ENCODE data around the gene INPP5J. TPM values are rescaled to one million over a fixed set of nuclear protein-coding genes. Genes with fewer than 3 reads are reported as not detected.

The INPP5J gene
- total and polyA plus RNA-seq, 2 of the 13 experiments (the other 11 are each of a cell fraction or from before 2014, with no cell fraction given) = 0.24 to 1.1 TPM

- TF ChIP-seq ZNF414 (CRISPR knock-in tag; IDR thresholded peaks at IDR 0.05) = no peak
- no peak for TF ChIP-seq HNF1A (IDR thresholded peaks at IDR 0.05; ENCODE audit: low read depth)
- no peak for TF ChIP-seq HNF1A (CRISPR knock-in tag; IDR thresholded peaks at IDR 0.05; ENCODE audit: borderline replicate concordance)
- TF ChIP-seq POGK (CRISPR knock-in tag; conservative IDR thresholded peaks at IDR 0.05) = no peak
- TF ChIP-seq ZNF326 (CRISPR knock-in tag; IDR thresholded peaks at IDR 0.05; ENCODE audit: borderline replicate concordance) = no peak
- no peak for TF ChIP-seq SAFB2 (CRISPR knock-in tag; IDR thresholded peaks at IDR 0.05; ENCODE audit: borderline replicate concordance, low read depth)
- no peak for TF ChIP-seq ZNF280B (CRISPR knock-in tag; IDR thresholded peaks at IDR 0.05; ENCODE audit: borderline replicate concordance)
- no peak for TF ChIP-seq ZNF614 (CRISPR knock-in tag; IDR thresholded peaks at IDR 0.05; ENCODE audit: borderline replicate concordance)
- no peak for TF ChIP-seq TRIM24 (CRISPR knock-in tag; IDR thresholded peaks at IDR 0.05)
- no peak for TF ChIP-seq PAX8 (CRISPR knock-in tag; IDR thresholded peaks at IDR 0.05; ENCODE audit: borderline replicate concordance)
- no peak for TF ChIP-seq NR3C1 (CRISPR knock-in tag; IDR thresholded peaks at IDR 0.05)
- no peak for TF ChIP-seq THYN1 (CRISPR knock-in tag; IDR thresholded peaks at IDR 0.05; ENCODE audit: borderline replicate concordance, low read depth)
- no peak for TF ChIP-seq ZNF550 (CRISPR knock-in tag; IDR thresholded peaks at IDR 0.05; ENCODE audit: borderline replicate concordance)
Measured at GRCh38 chr22:31102441-31103081, 20.2 kb upstream of the INPP5J start (continued).
